K562 (cell line): Measurements from ENCODE around the gene VDR. TPM values are rescaled to one million over a fixed set of nuclear protein-coding genes. Genes with fewer than 3 reads are reported as not detected.
A peak's percentile ranks its signal among the peaks of the same experiment; 100 is the strongest.

Experiments used
- ATAC-seq: fragments of 200-7000 bp; cut with Tn5 transposase; 3 replicates; pipeline ENCODE4 v1.9.1; 2020; ENCODE audit warnings: moderate library complexity
- BruUV-seq: library from RNA; stranded (reverse); fragments of 400-500 nt; replicated peaks from 2 replicates; lab custom pipeline; 2021; lab: Mats Ljungman, UMichigan
- CTCF ChIA-PET: fragments of 300-600 bp; formaldehyde crosslinking; extraction: SDS; loops from one replicate; lab custom pipeline; 2021; ENCODE audit warnings: low intra/inter-chr PET ratio; lab: Yijun Ruan, JAX
- POLR2A ChIA-PET: fragments of 300-600, 350-650 bp; sonication (Branson Sonifier 250); formaldehyde crosslinking; extraction: SDS; loops from one replicate; lab custom pipeline; 2021; ENCODE audit warnings: antibody characterized with exemption, inconsistent platforms; lab: Yijun Ruan, JAX
- DNase-seq, 4 experiments: peaks; one replicate each; pipeline versions ENCODE4 v3.0.0 to v3.0.0-alpha.2; 2011 to 2018; ENCODE audit warnings: low spot score in 3 of 4, mixed read lengths in 3 of 4; ENCODE audit errors: extremely low read depth in 1 of 4
- FAIRE-seq: peaks from 2 replicates; lab custom pipeline; 2011; peaks lifted over from hg19 to GRCh38; lab: Jason Lieb, UNC
- H2AFZ ChIP-seq: 2 replicates; pipeline ENCODE4 v1.6.0; 2011; ENCODE audit warnings: low read depth, low read length, control low read depth, inconsistent platforms
- H3K27ac ChIP-seq: fragments of 200-600 bp; 3 replicates; pipeline ENCODE4 v1.8.0; 2011; ENCODE audit warnings: low read depth, mild to moderate bottlenecking, control low read depth, inconsistent platforms, low read length, moderate library complexity, mixed read lengths; ENCODE audit errors: extremely low read depth
- H3K27me3 ChIP-seq, 2 experiments: fragments of 300-600 bp in 1 of 2; 2 replicates in 1 of 2; 3 replicates in 1 of 2; pipeline versions ENCODE4 v1.6.0 to v1.8.0; 2011; ENCODE audit warnings: inconsistent platforms in 2 of 2, low read length in 2 of 2, mild to moderate bottlenecking in 1 of 2, mixed read lengths in 1 of 2, moderate library complexity in 1 of 2; ENCODE audit not compliant: control insufficient read depth in 2 of 2, insufficient read depth in 2 of 2
- H3K36me3 ChIP-seq: fragments of 300-600 bp; 3 replicates; pipeline ENCODE4 v1.8.0; 2011; ENCODE audit warnings: mild to moderate bottlenecking, low read length, inconsistent platforms; ENCODE audit not compliant: control insufficient read depth, insufficient read depth
- H3K4me1 ChIP-seq, 2 experiments: fragments of 200-600 bp in 1 of 2; replicated peaks in 1 of 2; 2 replicates in 1 of 2; 3 replicates in 1 of 2; pipeline versions ENCODE4 v1.5.1 to v1.8.0; 2011; ENCODE audit warnings: inconsistent platforms in 2 of 2, low read length in 2 of 2, mild to moderate bottlenecking in 1 of 2, mixed read lengths in 1 of 2, moderate library complexity in 1 of 2; ENCODE audit not compliant: control insufficient read depth in 2 of 2, insufficient read depth in 2 of 2
- H3K4me2 ChIP-seq: 2 replicates; pipeline ENCODE4 v1.6.1; 2011; ENCODE audit warnings: low read length, control low read depth, inconsistent platforms, mixed read lengths; ENCODE audit not compliant: insufficient read depth
- H3K4me3 ChIP-seq: fragments of 200-600 bp; sonication (generic), shearing (Covaris generic); 2 replicates; pipeline ENCODE4 v1.5.1; 2016; ENCODE audit warnings: control low read depth, inconsistent platforms
- H3K79me2 ChIP-seq: fragments of 200-600 bp; 3 replicates; pipeline ENCODE4 v1.8.0; 2011; ENCODE audit warnings: low read length, inconsistent platforms; ENCODE audit not compliant: control insufficient read depth, insufficient read depth
- H3K9ac ChIP-seq, 2 experiments: 2 replicates each; pipeline versions ENCODE4 v1.6.0 to v1.6.1; 2011; ENCODE audit warnings: low read depth in 2 of 2, low read length in 2 of 2, control low read depth in 1 of 2, inconsistent platforms in 1 of 2, mild to moderate bottlenecking in 1 of 2, mixed read lengths in 1 of 2; ENCODE audit not compliant: insufficient read depth in 1 of 2
- H3K9me1 ChIP-seq: one replicate; pipeline ENCODE4 v1.6.0; 2011; ENCODE audit warnings: inconsistent platforms, mild to moderate bottlenecking, low read length, moderate library complexity; ENCODE audit not compliant: control insufficient read depth, insufficient read depth
- H3K9me3 ChIP-seq: replicated peaks from 2 replicates; pipeline ENCODE4 v1.5.1; 2011; ENCODE audit warnings: low read depth, low read length, inconsistent platforms; ENCODE audit not compliant: control insufficient read depth, insufficient read depth
- H4K20me1 ChIP-seq: replicated peaks from 2 replicates; pipeline ENCODE4 v1.6.1; 2011; ENCODE audit warnings: low read length, inconsistent platforms, mixed read lengths; ENCODE audit not compliant: control insufficient read depth, insufficient read depth
- AFF4 ChIP-seq: sonication (generic); formaldehyde crosslinking; IDR thresholded peaks from 2 replicates; pipeline ENCODE4 v1.8.0; 2023; ENCODE audit warnings: mild to moderate bottlenecking, missing genetic modification reagents
- DPF2 ChIP-seq: fragments of 450-650 bp; IDR thresholded peaks from 2 replicates; pipeline ENCODE4 v1.6.1; 2016
- ELF2 ChIP-seq: fragments of 250-450 bp; sonication (Bioruptor Pico); IDR thresholded peaks from 2 replicates; pipeline ENCODE4 v1.5.0; 2021; ENCODE audit warnings: mild to moderate bottlenecking
- FOSL1 ChIP-seq: fragments of 200-800 bp; sonication (Bioruptor generic); conservative IDR thresholded peaks from 2 replicates; pipeline ENCODE4 v1.6.1; 2016; ENCODE audit warnings: missing genetic modification characterization, missing compliant biosample characterization
- JUNB ChIP-seq: fragments of 450-650 bp; formaldehyde crosslinking; conservative IDR thresholded peaks from 2 replicates; pipeline ENCODE4 v1.4.0; 2020; ENCODE audit warnings: mild to moderate bottlenecking
- JUND ChIP-seq, 2 experiments: IDR thresholded peaks; 2 replicates in 1 of 2; 3 replicates in 1 of 2; pipeline ENCODE4 v1.6.1; 2011; ENCODE audit warnings: borderline replicate concordance in 2 of 2, low read depth in 2 of 2, low read length in 2 of 2, improper control_type of control experiment in 1 of 2, missing biosample characterization in 1 of 2, missing genetic modification characterization in 1 of 2, missing genetic modification reagents in 1 of 2
- KDM1A ChIP-seq, 2 experiments: fragments of 450-650 bp; IDR thresholded peaks; 2 replicates each; pipeline ENCODE4 v1.6.1; 2016; ENCODE audit warnings: mild to moderate bottlenecking in 2 of 2
- TEAD4 ChIP-seq, 2 experiments: sonication (generic) in 1 of 2; formaldehyde crosslinking in 1 of 2; IDR thresholded peaks; 2 replicates each; pipeline versions ENCODE4 v1.6.1 to v1.8.0; 2012 to 2022; ENCODE audit warnings: borderline replicate concordance in 1 of 2, inconsistent platforms in 1 of 2, low read length in 1 of 2, mild to moderate bottlenecking in 1 of 2, missing genetic modification reagents in 1 of 2
- WHSC1 ChIP-seq: IDR thresholded peaks from one replicate; pipeline ENCODE4 v1.6.1; 2012; ENCODE audit warnings: low read length, control low read depth, inconsistent platforms
- ZNF398 ChIP-seq: fragments of 250-450 bp; sonication (Bioruptor Pico); IDR thresholded peaks from 2 replicates; pipeline ENCODE4 v1.8.0; 2021; ENCODE audit warnings: moderate library complexity, mild to moderate bottlenecking, inconsistent platforms
- ZNF77 ChIP-seq: fragments of 250-450 bp; sonication (Bioruptor Pico); IDR thresholded peaks from 2 replicates; pipeline ENCODE4 v1.5.0; 2020
- WGBS: fragments of 100-300 bp; shearing (Covaris generic); methylation state at CpG from one replicate; pipeline ENCODE4 v1.1.6; 2016; ENCODE audit warnings: low coverage, mixed read lengths; ENCODE audit not compliant: insufficient coverage; ENCODE audit errors: missing lambda C conversion rate; 5-methylcytosine and 5-hydroxymethylcytosine counted together
- in situ Hi-C: fragments of 300-500 bp; cut with MboI; formaldehyde crosslinking; loops from 4 replicates; pipeline ENCODE4 v1.15.0; 2018; ENCODE audit warnings: inconsistent platforms, mixed read lengths
- intact Hi-C: fragments of 100-400 bp; cut with micrococcal nuclease; formaldehyde crosslinking; loops from 2 replicates; pipeline ENCODE4 v1.14.2; 2022
- polyA plus RNA-seq, 8 experiments: library from polyadenylated mRNA; depleted of rRNA in 4 of 8; stranded (reverse) in 5 of 8; unstranded in 3 of 8; fragments of >200 nt; fragmentation: Nextera tagmentation in 2 of 8; fragmentation: Illumina TruSeq in 1 of 8; extraction: Ambion mirVana in 2 of 8; extraction: Trizol in 1 of 8; gene quantifications; 2 replicates each; pipeline versions ENCODE4 v1.2.1 to v1.2.3, GENCODE V29; 2011 to 2014; ENCODE audit warnings: inconsistent platforms in 1 of 8, missing spikeins in 1 of 8
- total RNA-seq, 7 experiments: library from RNA; depleted of rRNA in 6 of 7; stranded (reverse); fragments of >200 nt in 6 of 7; fragmentation: Illumina TruSeq in 2 of 7; extraction: Trizol in 2 of 7; gene quantifications; 2 replicates each; pipeline versions ENCODE4 v1.2.1 to v1.2.3, GENCODE V29; 2011 to 2021; ENCODE audit warnings: low replicate concordance in 1 of 7
- TF ChIP-seq, protein P1 (sequence below): fragments of 200-800 bp; sonication (Bioruptor generic); IDR thresholded peaks from 2 replicates; pipeline ENCODE4 v1.6.1; 2017; ENCODE audit warnings: missing genetic modification characterization, missing compliant biosample characterization

VDR gene
- total and polyA plus RNA-seq, 9 of the 15 experiments (the other 6 are each of a cell fraction or from before 2014, with no cell fraction given), result 0.61 to 4.8 (median 2.0) TPM

- H3K4me1 ChIP-seq, result peaks cover 38 to 53% of the 10 kb centered on the region in 2 experiments
- peaks cover 17% of the 10 kb centered on the region for H3K36me3 ChIP-seq
- DNase-seq, result peak in 3 of 4 experiments; percentile 52 to 68 (median 65)
- peak; percentile 5; the same call in 2 of the 3 replicates for ATAC-seq
- H2AFZ ChIP-seq, result peak overlapping the region; percentile 51
- no TSS peak for BruUV-seq
- WGBS, result 37% methylated on average over 16 of the region's 17 CpGs
- H3K9me3 ChIP-seq, result no peaks in the 10 kb centered on the region
- ChIA-PET CTCF (interaction anchor here (1.2 to 2.6 kb wide), 2 partner anchors 17 to 18 kb away, joined by 3 to 17 read pairs; no protein-coding TSS in a partner anchor), POLR2A (interaction anchor here (0.8 to 1.4 kb wide), 5 partner anchors 8 to 64 kb away, joined by 3 to 5 read pairs (median 4); no protein-coding TSS in a partner anchor)
- in situ Hi-C loops, result no loop called here
- peak overlapping the region; percentile 80 for H3K27ac ChIP-seq
- peaks cover 47% of the 10 kb centered on the region for H3K79me2 ChIP-seq
- H3K27me3 ChIP-seq, result no peaks in the 10 kb centered on the region
- peak overlapping the region; percentile 68 for H3K4me3 ChIP-seq
- H4K20me1 ChIP-seq, result no peaks in the 10 kb centered on the region
- intact Hi-C loops, result no loop called here
- no peak for FAIRE-seq
- H3K9ac ChIP-seq, result peak overlapping the region; percentile 73 to 96
- peak overlapping the region; percentile 94 for H3K4me2 ChIP-seq
- H3K9me1 ChIP-seq, result no peaks in the 10 kb centered on the region
- TF ChIP-seq TEAD4 (IDR thresholded peaks at IDR 0.05; ENCODE audit: low read length) (peak; percentile 74), TEAD4 (CRISPR knock-in tag; IDR thresholded peaks at IDR 0.05; ENCODE audit: borderline replicate concordance) (no peak), JUND (IDR thresholded peaks at IDR 0.05; ENCODE audit: borderline replicate concordance, low read depth, low read length) (peak; percentile 83), JUND (tag; IDR thresholded peaks at IDR 0.05; ENCODE audit: borderline replicate concordance, low read depth, low read length) (peak; percentile 42; the same call in 1 of the 3 replicates), DPF2 (peak; percentile 78), ZNF398 (CRISPR knock-in tag) (no peak), KDM1A (IDR thresholded peaks at IDR 0.05) (peak; percentile 71 to 85; a peak in 2 of 4 replicates), JUNB (no peak), ELF2 (CRISPR knock-in tag) (no peak), FOSL1 (peak; percentile 92), AFF4 (CRISPR knock-in tag) (no peak), WHSC1 (no peak), ZNF77 (no peak)
- TF ChIP-seq, protein P1, sequence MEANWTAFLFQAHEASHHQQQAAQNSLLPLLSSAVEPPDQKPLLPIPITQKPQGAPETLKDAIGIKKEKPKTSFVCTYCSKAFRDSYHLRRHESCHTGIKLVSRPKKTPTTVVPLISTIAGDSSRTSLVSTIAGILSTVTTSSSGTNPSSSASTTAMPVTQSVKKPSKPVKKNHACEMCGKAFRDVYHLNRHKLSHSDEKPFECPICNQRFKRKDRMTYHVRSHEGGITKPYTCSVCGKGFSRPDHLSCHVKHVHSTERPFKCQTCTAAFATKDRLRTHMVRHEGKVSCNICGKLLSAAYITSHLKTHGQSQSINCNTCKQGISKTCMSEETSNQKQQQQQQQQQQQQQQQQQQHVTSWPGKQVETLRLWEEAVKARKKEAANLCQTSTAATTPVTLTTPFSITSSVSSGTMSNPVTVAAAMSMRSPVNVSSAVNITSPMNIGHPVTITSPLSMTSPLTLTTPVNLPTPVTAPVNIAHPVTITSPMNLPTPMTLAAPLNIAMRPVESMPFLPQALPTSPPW (CRISPR knock-in tag), result peak; percentile 88
Measured at GRCh38 chr12:47820631-47821345, 84.0 kb downstream of the VDR start.
